ENCODE data around the gene NBEAL2.
A peak's percentile ranks its signal among the peaks of the same experiment; 100 is the strongest.

The NBEAL2 gene

GRCh38 chr3:46979958-46980497 is 562 bp downstream of the NBEAL2 start:
- DNase-seq (ENCODE audit: low read depth): no peak
- no peak for TF ChIP-seq CTCF (conservative IDR thresholded peaks at IDR 0.05; ENCODE audit: control insufficient read depth, insufficient read depth, low read depth, low read length)
- H3K4me3 ChIP-seq (ENCODE audit: control insufficient read depth, low read depth, low read length): peak overlapping the region; percentile 63

DNA sequence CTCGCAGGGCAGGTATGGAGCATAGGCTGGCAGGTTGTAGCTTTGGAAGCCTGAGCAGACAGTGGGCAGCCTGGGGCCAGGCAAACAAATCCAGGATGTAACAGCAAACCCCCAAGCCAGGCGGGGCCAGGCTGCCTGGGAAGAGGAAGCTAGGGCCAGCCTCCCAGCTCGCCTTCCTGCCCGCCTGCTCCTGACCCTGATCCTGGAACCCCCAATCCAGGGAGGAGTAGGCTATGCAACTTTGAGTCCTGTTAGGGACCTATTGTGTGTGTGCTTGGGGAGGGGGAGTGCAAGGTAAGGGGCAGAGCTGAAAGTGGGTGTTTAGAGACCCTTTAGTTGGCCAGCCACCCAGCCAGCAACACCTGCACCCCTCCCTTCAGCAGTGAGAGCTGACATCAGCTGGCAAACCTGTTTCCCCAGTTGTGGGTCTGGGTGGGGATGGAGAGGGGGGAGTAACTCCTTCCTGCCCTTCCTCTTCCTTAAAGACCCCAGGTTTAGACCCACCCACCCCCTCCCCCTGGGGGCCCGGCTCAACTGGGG is 2.5 kb downstream of the NBEAL2 start:
- no peak for DNase-seq (ENCODE audit: low read depth)
- H3K4me3 ChIP-seq (ENCODE audit: control insufficient read depth, low read depth, low read length): no peak overlapping the region
- no peak for TF ChIP-seq CTCF (conservative IDR thresholded peaks at IDR 0.05; ENCODE audit: control insufficient read depth, insufficient read depth, low read depth, low read length)

GRCh38 chr3:46982546-46982945 is 3.1 kb downstream of the NBEAL2 start:
- DNase-seq (ENCODE audit: low read depth): no peak
- TF ChIP-seq CTCF (conservative IDR thresholded peaks at IDR 0.05; ENCODE audit: control insufficient read depth, insufficient read depth, low read depth, low read length): no peak
- no peak overlapping the region for H3K4me3 ChIP-seq (ENCODE audit: control insufficient read depth, low read depth, low read length)

DNA sequence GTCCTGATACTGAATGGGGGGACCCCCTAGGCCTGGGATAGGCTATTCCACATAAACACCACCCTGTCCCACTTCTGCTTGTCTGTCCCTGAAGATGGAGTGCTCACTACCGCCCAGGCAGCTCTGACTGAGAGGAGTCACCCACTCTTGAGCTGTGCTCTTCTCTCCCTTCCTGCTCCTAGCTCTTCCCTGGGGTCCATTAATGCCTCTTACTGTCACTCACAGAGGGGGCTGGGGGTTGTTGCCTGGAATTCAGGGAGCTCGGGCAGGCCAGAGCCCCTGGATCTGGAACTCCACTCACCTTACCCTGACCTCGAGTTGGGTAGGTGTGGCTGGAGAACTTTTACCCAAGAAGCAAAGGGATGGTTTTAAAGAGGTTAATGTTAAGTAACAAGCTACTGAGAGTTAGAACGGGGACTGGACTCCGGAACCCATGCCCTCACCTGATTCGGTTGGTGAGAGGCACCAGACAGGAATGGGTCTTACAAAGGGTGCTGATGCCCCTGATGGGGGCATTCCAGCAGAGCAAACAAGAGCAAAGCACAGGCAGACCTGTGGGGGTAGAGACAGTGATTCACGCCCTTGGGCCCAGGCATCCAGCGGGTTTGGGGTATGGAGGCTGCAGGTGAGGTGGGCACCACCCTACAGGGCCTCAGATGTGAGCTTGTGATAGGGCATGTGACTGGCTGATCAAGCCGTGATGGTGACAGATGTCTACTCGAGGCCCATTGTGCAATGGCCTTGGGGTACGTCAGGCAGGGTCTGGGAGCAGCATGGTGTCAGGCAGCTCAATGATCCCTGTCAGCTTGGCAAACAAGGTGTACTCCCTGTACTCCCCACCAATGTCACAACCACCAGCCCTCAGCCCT is 5.4 kb downstream of the NBEAL2 start:
- no peak for TF ChIP-seq CTCF (conservative IDR thresholded peaks at IDR 0.05; ENCODE audit: control insufficient read depth, insufficient read depth, low read depth, low read length)
- no peak for DNase-seq (ENCODE audit: low read depth)
- no peak overlapping the region for H3K4me3 ChIP-seq (ENCODE audit: control insufficient read depth, low read depth, low read length)

DNA sequence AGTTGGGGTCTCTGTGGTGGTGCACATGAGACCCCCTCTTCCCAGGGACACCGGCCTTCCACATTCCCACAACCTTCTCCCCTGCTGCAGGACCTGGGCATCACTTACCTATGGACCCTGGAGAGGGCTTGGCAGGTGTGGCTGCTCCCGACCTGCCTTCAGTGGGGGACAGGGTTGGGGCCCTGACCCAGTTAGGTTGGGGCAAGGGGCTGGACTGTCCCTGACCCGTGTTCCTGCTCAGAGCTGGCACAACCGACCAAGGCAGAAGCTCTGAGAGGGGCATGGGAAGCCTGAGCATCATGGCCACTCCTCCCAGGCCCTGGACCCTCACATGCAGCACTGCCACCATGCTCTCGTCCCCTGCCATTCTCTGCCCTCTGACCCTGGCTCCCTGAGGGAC is 6.1 kb downstream of the NBEAL2 start:
- TF ChIP-seq CTCF (conservative IDR thresholded peaks at IDR 0.05; ENCODE audit: control insufficient read depth, insufficient read depth, low read depth, low read length): no peak
- no peak for DNase-seq (ENCODE audit: low read depth)
- no peak overlapping the region for H3K4me3 ChIP-seq (ENCODE audit: control insufficient read depth, low read depth, low read length)

DNA sequence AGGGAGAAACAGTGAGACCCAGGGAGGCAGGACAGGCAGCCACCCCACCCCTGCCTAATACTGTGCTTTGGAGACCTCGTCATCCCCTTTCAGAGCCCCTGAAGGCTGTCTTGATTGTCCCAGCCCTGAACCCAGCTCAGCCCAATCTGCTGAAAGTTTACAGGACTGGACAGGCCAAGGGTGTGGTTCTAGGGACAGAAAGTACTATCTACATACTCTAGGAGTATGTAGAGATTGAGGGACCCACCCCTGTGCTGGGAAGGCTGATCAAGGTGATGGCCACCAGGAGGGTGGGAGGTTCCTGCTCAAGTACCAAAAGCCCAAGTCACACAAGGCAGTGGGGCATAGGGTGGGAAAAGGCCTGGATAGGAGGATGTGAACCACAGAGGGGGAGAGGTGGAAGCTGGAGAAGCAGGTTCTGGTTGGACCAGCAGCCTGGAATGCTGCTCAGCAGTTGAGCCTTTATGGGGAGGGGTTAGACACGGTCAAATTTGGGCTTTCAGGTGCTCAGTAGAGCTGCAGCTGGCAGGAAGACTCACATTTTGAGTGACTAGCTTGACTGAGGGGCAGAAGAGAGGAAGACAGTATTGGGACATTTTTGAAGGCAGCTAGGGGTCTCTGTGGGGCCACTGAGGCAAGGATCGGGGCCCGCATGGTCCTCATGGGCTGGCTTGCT is 6.7 kb downstream of the NBEAL2 start:
- no peak for TF ChIP-seq CTCF (conservative IDR thresholded peaks at IDR 0.05; ENCODE audit: control insufficient read depth, insufficient read depth, low read depth, low read length)
- no peak overlapping the region for H3K4me3 ChIP-seq (ENCODE audit: control insufficient read depth, low read depth, low read length)
- no peak for DNase-seq (ENCODE audit: low read depth)
